Endothelial cell of umbilical vein (primary cell): ENCODE data around the gene CRHR1. TPM values are rescaled to one million over a fixed set of nuclear protein-coding genes. Genes with fewer than 3 reads are reported as not detected.

ENCODE experiments used
- BruUV-seq: library from RNA; stranded (reverse); fragments of 400-500 nt; replicated peaks from 2 replicates; lab custom pipeline; 2021; lab: Mats Ljungman, UMichigan
- CTCF ChIA-PET: fragments of 300-600, 350-600 bp; sonication (Branson Sonifier 250); formaldehyde crosslinking; loops from one replicate; lab custom pipeline; 2021; ENCODE audit warnings: antibody characterized with exemption, inconsistent platforms; lab: Charles Lee
- POLR2A ChIA-PET: fragments of 300-600, 350-600 bp; sonication (Branson Sonifier 250); formaldehyde crosslinking; loops from one replicate; lab custom pipeline; 2021; ENCODE audit warnings: antibody characterized with exemption, inconsistent platforms; lab: Charles Lee
- DNase-seq: peaks from one replicate; pipeline ENCODE4 v3.0.0-alpha.2; 2011; ENCODE audit warnings: low read depth, low spot score
- FAIRE-seq: peaks from 2 replicates; lab custom pipeline; 2011; peaks lifted over from hg19 to GRCh38; lab: Jason Lieb, UNC
- H2AFZ ChIP-seq: 2 replicates; pipeline ENCODE4 v1.6.0; 2012; ENCODE audit warnings: low read depth, low read length, control low read depth, inconsistent platforms
- H3K27ac ChIP-seq: 2 replicates; pipeline ENCODE4 v1.5.1; 2011; ENCODE audit warnings: low read depth, mild to moderate bottlenecking, control low read depth, low read length, moderate library complexity; ENCODE audit not compliant: insufficient read depth
- H3K27me3 ChIP-seq, 2 experiments: 2 replicates each; pipeline versions ENCODE4 v1.6.0 to v1.6.1; 2011; ENCODE audit warnings: low read length in 2 of 2, mixed read lengths in 1 of 2; ENCODE audit not compliant: control insufficient read depth in 2 of 2, insufficient read depth in 2 of 2
- H3K36me3 ChIP-seq, 2 experiments: 2 replicates in 1 of 2; 3 replicates in 1 of 2; pipeline ENCODE4 v1.5.1; 2011; ENCODE audit warnings: low read length in 2 of 2, mild to moderate bottlenecking in 1 of 2, moderate library complexity in 1 of 2; ENCODE audit not compliant: control insufficient read depth in 2 of 2, insufficient read depth in 2 of 2; ENCODE audit errors: extremely low read depth in 1 of 2
- H3K4me1 ChIP-seq: 3 replicates; pipeline ENCODE4 v1.5.1; 2011; ENCODE audit warnings: mild to moderate bottlenecking, low read length; ENCODE audit not compliant: control insufficient read depth, insufficient read depth; ENCODE audit errors: extremely low read depth
- H3K4me2 ChIP-seq: 2 replicates; pipeline ENCODE4 v1.6.1; 2011; ENCODE audit warnings: low read length, control low read depth, mixed read lengths; ENCODE audit not compliant: insufficient read depth
- H3K4me3 ChIP-seq, 3 experiments: fragments of 200-600 bp in 1 of 3; sonication (generic), shearing (Covaris generic) in 1 of 3; replicated peaks in 1 of 3; 2 replicates each; pipeline ENCODE4 v1.5.1; 2011 to 2016; ENCODE audit warnings: control low read depth in 3 of 3, low read length in 3 of 3, mild to moderate bottlenecking in 2 of 3, inconsistent platforms in 1 of 3, low read depth in 1 of 3, moderate library complexity in 1 of 3; ENCODE audit not compliant: insufficient read depth in 1 of 3
- H3K79me2 ChIP-seq: 2 replicates; pipeline ENCODE4 v1.6.0; 2012; ENCODE audit warnings: low read length, inconsistent platforms; ENCODE audit not compliant: control insufficient read depth, insufficient read depth
- H3K9ac ChIP-seq: replicated peaks from 2 replicates; pipeline ENCODE3; 2011; ENCODE audit warnings: low read length, control low read depth; ENCODE audit not compliant: insufficient read depth; ENCODE audit errors: extremely low read depth
- H3K9me1 ChIP-seq: replicated peaks from 3 replicates; pipeline ENCODE4 v1.6.0; 2011; ENCODE audit warnings: mild to moderate bottlenecking, low read length; ENCODE audit not compliant: control insufficient read depth, insufficient read depth; ENCODE audit errors: extremely low read depth
- H3K9me3 ChIP-seq: replicated peaks from 2 replicates; pipeline ENCODE4 v1.5.1; 2012; ENCODE audit warnings: low read length, inconsistent platforms; ENCODE audit not compliant: control insufficient read depth, insufficient read depth
- H4K20me1 ChIP-seq: replicated peaks from 2 replicates; pipeline ENCODE3; 2011; ENCODE audit warnings: mild to moderate bottlenecking, low read length; ENCODE audit not compliant: control insufficient read depth, insufficient read depth; ENCODE audit errors: extremely low read depth
- EZH2 ChIP-seq: IDR thresholded peaks from 2 replicates; pipeline ENCODE4 v1.6.1; 2012; ENCODE audit warnings: borderline replicate concordance, low read depth, mild to moderate bottlenecking, moderate library complexity, low read length, inconsistent platforms; ENCODE audit not compliant: severe bottlenecking
- FOS ChIP-seq: IDR thresholded peaks from 2 replicates; pipeline ENCODE4 v1.6.1; 2011; ENCODE audit warnings: mild to moderate bottlenecking, low read length, moderate library complexity, borderline replicate concordance; ENCODE audit not compliant: insufficient read depth
- JUN ChIP-seq: IDR thresholded peaks from 2 replicates; pipeline ENCODE4 v1.6.1; 2011; ENCODE audit warnings: borderline replicate concordance, low read depth; ENCODE audit not compliant: insufficient read length, insufficient read depth
- MYC ChIP-seq: IDR thresholded peaks from one replicate; pipeline ENCODE4 v1.6.1; 2011; ENCODE audit warnings: mild to moderate bottlenecking, low read depth, low read length
- POLR2A ChIP-seq: IDR thresholded peaks from 2 replicates; pipeline ENCODE4 v1.6.1; 2012; ENCODE audit warnings: low read depth, mild to moderate bottlenecking, control low read depth, low read length
- POLR2AphosphoS5 ChIP-seq: IDR thresholded peaks from 2 replicates; pipeline ENCODE4 v1.6.1; 2012; ENCODE audit warnings: low read depth, mild to moderate bottlenecking, control low read depth, low read length, moderate library complexity; ENCODE audit not compliant: insufficient read depth
- dilution Hi-C: fragments of 300-500 bp; cut with MboI; formaldehyde crosslinking; loops from one replicate; pipeline ENCODE4 v1.15.0; 2019; ENCODE audit warnings: low sequenced_read_pairs; ENCODE audit not compliant: extremely low pct_ligation_motif_present
- intact Hi-C: fragments of 100-400 bp; cut with micrococcal nuclease; formaldehyde crosslinking; loops from one replicate; pipeline ENCODE4 v1.10.0; 2022
- polyA plus RNA-seq, 4 experiments: library from polyadenylated mRNA; depleted of rRNA in 3 of 4; stranded (reverse) in 3 of 4; unstranded in 1 of 4; fragments of >200 nt; gene quantifications; 2 replicates each; pipeline versions ENCODE4 v1.2.1 to v1.2.3, GENCODE V29; 2011 to 2012; ENCODE audit warnings: missing spikeins in 1 of 4
- total RNA-seq: library from RNA; stranded (reverse); gene quantifications from 2 replicates; pipeline ENCODE4 v1.2.3, GENCODE V29; 2021
- TF ChIP-seq, protein P1 (sequence below), 2 donors: IDR thresholded peaks; 1 replicate in 1 of 2; 2 replicates in 1 of 2; pipeline ENCODE4 v1.5.1; 2011; ENCODE audit warnings: low read length in 2 of 2, mild to moderate bottlenecking in 2 of 2, moderate library complexity in 2 of 2, control low read depth in 1 of 2, inconsistent platforms in 1 of 2, low read depth in 1 of 2; ENCODE audit not compliant: insufficient read depth in 1 of 2; ENCODE audit errors: extremely low read depth in 1 of 2
- TF ChIP-seq, protein P2 (sequence below): IDR thresholded peaks from 2 replicates; pipeline ENCODE4 v1.6.1; 2011; ENCODE audit not compliant: insufficient read depth, insufficient read length

The CRHR1 gene
- total and polyA plus RNA-seq, 2 donors (not counting 3 experiments of a cell fraction or from before 2014, with no cell fraction given): not detected

DNA sequence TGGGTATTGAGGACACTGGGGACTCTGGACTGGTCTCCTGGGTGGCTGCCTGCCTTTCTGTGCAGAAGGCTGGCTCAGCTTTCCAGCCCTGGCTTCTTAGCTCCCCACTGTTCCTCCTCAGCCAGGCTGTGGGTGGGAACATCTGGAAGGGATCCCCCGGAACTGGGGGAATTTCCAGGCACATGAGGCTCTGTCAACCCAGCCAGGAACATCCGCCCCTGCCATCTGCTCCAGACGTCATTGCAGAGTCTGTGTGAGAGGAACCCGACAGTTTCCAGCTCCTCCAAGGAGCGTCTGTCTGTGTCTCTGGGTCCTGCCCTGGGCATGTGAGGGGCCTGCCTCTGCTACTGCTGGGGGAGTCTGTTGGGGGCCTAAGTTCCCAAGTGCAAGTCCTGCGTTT lies 36.2 kb upstream of the CRHR1 start:
- Histone ChIP-seq H3K4me1 (no peaks in the 10 kb centered on the region), H3K4me2 (no peak overlapping the region), H3K9ac (no peak overlapping the region), H3K79me2 (no peaks in the 10 kb centered on the region), H3K9me3 (no peaks in the 10 kb centered on the region), H3K36me3 (no peaks in the 10 kb centered on the region), H3K4me3 (no peak overlapping the region), H3K27me3 (peaks cover 0 to 2% of the 10 kb centered on the region in 2 experiments), H3K27ac (no peak overlapping the region), H4K20me1 (no peaks in the 10 kb centered on the region), H3K9me1 (no peaks in the 10 kb centered on the region), H2AFZ (no peak overlapping the region)
- BruUV-seq: no TSS peak
- no peak for DNase-seq
- intact Hi-C loops (no loop called here), dilution Hi-C loops (no loop called here)
- CTCF ChIA-PET: interaction anchor here (0.9 to 1.3 kb wide), 3 partner anchors 10 to 108 kb away, joined by 3 read pairs; no protein-coding TSS in a partner anchor
- TF ChIP-seq POLR2AphosphoS5 (no peak), POLR2A (no peak), JUN (no peak), FOS (no peak)
- TF ChIP-seq, protein P1, sequence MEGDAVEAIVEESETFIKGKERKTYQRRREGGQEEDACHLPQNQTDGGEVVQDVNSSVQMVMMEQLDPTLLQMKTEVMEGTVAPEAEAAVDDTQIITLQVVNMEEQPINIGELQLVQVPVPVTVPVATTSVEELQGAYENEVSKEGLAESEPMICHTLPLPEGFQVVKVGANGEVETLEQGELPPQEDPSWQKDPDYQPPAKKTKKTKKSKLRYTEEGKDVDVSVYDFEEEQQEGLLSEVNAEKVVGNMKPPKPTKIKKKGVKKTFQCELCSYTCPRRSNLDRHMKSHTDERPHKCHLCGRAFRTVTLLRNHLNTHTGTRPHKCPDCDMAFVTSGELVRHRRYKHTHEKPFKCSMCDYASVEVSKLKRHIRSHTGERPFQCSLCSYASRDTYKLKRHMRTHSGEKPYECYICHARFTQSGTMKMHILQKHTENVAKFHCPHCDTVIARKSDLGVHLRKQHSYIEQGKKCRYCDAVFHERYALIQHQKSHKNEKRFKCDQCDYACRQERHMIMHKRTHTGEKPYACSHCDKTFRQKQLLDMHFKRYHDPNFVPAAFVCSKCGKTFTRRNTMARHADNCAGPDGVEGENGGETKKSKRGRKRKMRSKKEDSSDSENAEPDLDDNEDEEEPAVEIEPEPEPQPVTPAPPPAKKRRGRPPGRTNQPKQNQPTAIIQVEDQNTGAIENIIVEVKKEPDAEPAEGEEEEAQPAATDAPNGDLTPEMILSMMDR (IDR thresholded peaks at IDR 0.05; ENCODE audit: extremely low read depth in 1 of 2, insufficient read depth in 1 of 2, low read depth in 1 of 2, low read length in 2 of 2): no peak
- POLR2A ChIA-PET: no interaction called here
- FAIRE-seq: no peak

DNA sequence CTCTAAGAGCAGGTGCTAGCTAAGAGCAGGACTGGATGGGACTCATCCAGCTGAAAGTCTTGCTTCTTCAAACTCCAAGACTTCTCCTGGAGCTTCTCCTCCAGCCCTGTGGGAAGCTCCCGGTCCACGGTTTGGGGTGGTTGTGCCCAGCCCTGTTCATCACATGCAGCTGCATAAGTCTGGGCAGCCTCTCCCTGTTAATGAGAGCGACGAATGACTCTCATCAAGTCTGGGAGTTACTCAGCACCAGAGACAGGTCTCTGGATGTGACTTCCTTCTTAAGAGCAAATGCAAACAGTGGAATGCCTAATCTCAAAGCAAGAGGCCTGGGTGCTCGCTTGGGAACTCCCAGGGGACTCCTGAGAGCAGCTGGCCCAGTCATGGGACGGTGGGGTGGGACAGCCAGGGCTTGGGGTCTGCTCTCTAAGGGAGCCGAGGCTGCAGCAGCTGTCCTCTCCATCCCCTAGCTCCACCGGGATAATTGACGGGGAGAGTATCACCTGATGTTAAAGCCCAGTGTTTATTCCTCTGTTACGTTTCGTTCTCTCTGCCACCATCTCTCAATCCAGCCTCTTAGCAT lies 35.3 kb upstream of the CRHR1 start:
- dilution Hi-C loops: no loop called here
- Histone ChIP-seq H3K9me3 (no peaks in the 10 kb centered on the region), H4K20me1 (no peaks in the 10 kb centered on the region), H3K9me1 (no peaks in the 10 kb centered on the region), H3K4me3 (no peak overlapping the region), H3K9ac (no peak overlapping the region), H3K27me3 (peaks cover 0 to 2% of the 10 kb centered on the region in 2 experiments), H3K4me1 (no peaks in the 10 kb centered on the region), H3K4me2 (no peak overlapping the region), H3K79me2 (no peaks in the 10 kb centered on the region), H3K36me3 (no peaks in the 10 kb centered on the region), H2AFZ (no peak overlapping the region), H3K27ac (no peak overlapping the region)
- intact Hi-C loops: no loop called here
- ChIA-PET POLR2A (no interaction called here), CTCF (interaction anchor here (1.2 to 1.3 kb wide), 2 partner anchors 27 to 109 kb away, joined by 3 read pairs; no protein-coding TSS in a partner anchor)
- BruUV-seq: no TSS peak
- FAIRE-seq: no peak
- DNase-seq: no peak
- TF ChIP-seq, protein P2, sequence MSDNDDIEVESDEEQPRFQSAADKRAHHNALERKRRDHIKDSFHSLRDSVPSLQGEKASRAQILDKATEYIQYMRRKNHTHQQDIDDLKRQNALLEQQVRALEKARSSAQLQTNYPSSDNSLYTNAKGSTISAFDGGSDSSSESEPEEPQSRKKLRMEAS: no peak
- TF ChIP-seq FOS (no peak), EZH2 (no peak), POLR2A (no peak), JUN (no peak), MYC (no peak)
